Memory B cell (primary cell): ENCODE measurements around the gene MCAT.

Experiments
- ATAC-seq: fragments of 150-1000 bp; cut with Tn5 transposase; 2 replicates; pipeline ENCODE4 v1.10.0; 2021; ENCODE audit warnings: low read depth, mild to moderate bottlenecking, moderate library complexity
- DNase-seq, 2 donors: peaks; one replicate each; pipeline ENCODE4 v3.0.0; 2022; ENCODE audit warnings: low spot score in 2 of 2
- H3K27ac Mint-ChIP-seq: one replicate; pipeline ENCODE4 v1.8.0; 2022; ENCODE audit warnings: mild to moderate bottlenecking, moderate library complexity, mixed read lengths
- H3K27me3 Mint-ChIP-seq: one replicate; pipeline ENCODE4 v1.8.0; 2022; ENCODE audit warnings: mixed read lengths
- H3K36me3 Mint-ChIP-seq: one replicate; pipeline ENCODE4 v1.8.0; 2022; ENCODE audit warnings: mild to moderate bottlenecking, mixed read lengths
- H3K4me1 Mint-ChIP-seq: one replicate; pipeline ENCODE4 v1.8.0; 2022; ENCODE audit warnings: mixed read lengths
- H3K4me3 Mint-ChIP-seq: one replicate; pipeline ENCODE4 v1.8.0; 2022; ENCODE audit warnings: mild to moderate bottlenecking, moderate library complexity, mixed read lengths
- H3K9me3 Mint-ChIP-seq: one replicate; pipeline ENCODE4 v1.8.0; 2022; ENCODE audit warnings: mixed read lengths

MCAT gene

GRCh38 chr22:43131773-43132501 is 11.3 kb downstream of the MCAT start:
- no peak for DNase-seq

GRCh38 chr22:43129426-43130425 is 13.5 kb downstream of the MCAT start:
- ATAC-seq: no peak
- H3K27me3 Mint-ChIP-seq: peaks cover 6% of the 10 kb centered on the region
- no peak overlapping the region for H3K4me3 Mint-ChIP-seq
- H3K4me1 Mint-ChIP-seq: peaks cover 6% of the 10 kb centered on the region
- peaks cover 4% of the 10 kb centered on the region for H3K36me3 Mint-ChIP-seq
- no peak for DNase-seq
- H3K27ac Mint-ChIP-seq: no peak overlapping the region
- H3K9me3 Mint-ChIP-seq: no peaks in the 10 kb centered on the region

More at GRCh38 chr22:43131773-43132501, 11.3 kb downstream of the MCAT start:
- Mint-ChIP-seq H3K4me1 (peaks cover 11% of the 10 kb centered on the region), H3K4me3 (no peak overlapping the region), H3K9me3 (no peaks in the 10 kb centered on the region), H3K36me3 (peaks cover 8% of the 10 kb centered on the region), H3K27ac (no peak overlapping the region), H3K27me3 (peaks cover 6% of the 10 kb centered on the region)
- no peak for ATAC-seq

- H3K27ac Mint-ChIP-seq: peak overlapping the region; percentile 28
- H3K36me3 Mint-ChIP-seq: peaks cover 4% of the 10 kb centered on the region
- ATAC-seq: peak; percentile 84
- H3K9me3 Mint-ChIP-seq: no peaks in the 10 kb centered on the region
- H3K27me3 Mint-ChIP-seq: peaks cover 6% of the 10 kb centered on the region
- H3K4me3 Mint-ChIP-seq: no peak overlapping the region
- peaks cover 8% of the 10 kb centered on the region for H3K4me1 Mint-ChIP-seq
- peak in 1 of 2 donors; percentile 39 for DNase-seq
Observed at GRCh38 chr22:43128928-43129424, 14.2 kb downstream of the MCAT start.

GRCh38 chr22:43128116-43128515 is 15.1 kb downstream of the MCAT start:
- DNase-seq (no peak), ATAC-seq (no peak)
- Mint-ChIP-seq H3K9me3 (no peaks in the 10 kb centered on the region), H3K27ac (no peak overlapping the region), H3K27me3 (peaks cover 6% of the 10 kb centered on the region), H3K4me1 (peaks cover 8% of the 10 kb centered on the region), H3K36me3 (peaks cover 3% of the 10 kb centered on the region), H3K4me3 (no peak overlapping the region)

GRCh38 chr22:43127166-43127908 is 15.9 kb downstream of the MCAT start:
- Mint-ChIP-seq H3K4me3 (no peak overlapping the region), H3K27me3 (peaks cover 8% of the 10 kb centered on the region), H3K36me3 (peaks cover 3% of the 10 kb centered on the region), H3K4me1 (peaks cover 15% of the 10 kb centered on the region), H3K9me3 (no peaks in the 10 kb centered on the region), H3K27ac (no peak overlapping the region)
- DNase-seq: no peak
- no peak for ATAC-seq

- no peaks in the 10 kb centered on the region for H3K9me3 Mint-ChIP-seq
- H3K4me1 Mint-ChIP-seq: peaks cover 21% of the 10 kb centered on the region
- H3K27me3 Mint-ChIP-seq: peaks cover 8% of the 10 kb centered on the region
- no peaks in the 10 kb centered on the region for H3K36me3 Mint-ChIP-seq
- no peak for ATAC-seq
- H3K27ac Mint-ChIP-seq: no peak overlapping the region
- no peak overlapping the region for H3K4me3 Mint-ChIP-seq
- no peak for DNase-seq
Observed at GRCh38 chr22:43126501-43127165, 16.6 kb downstream of the MCAT start.

- H3K27ac Mint-ChIP-seq: no peak overlapping the region
- ATAC-seq (peak; percentile 64), DNase-seq (peak; percentile 43 to 46)
- no peaks in the 10 kb centered on the region for H3K36me3 Mint-ChIP-seq
- peaks cover 44% of the 10 kb centered on the region for H3K4me1 Mint-ChIP-seq
- H3K4me3 Mint-ChIP-seq: peak overlapping the region; percentile 59
- no peaks in the 10 kb centered on the region for H3K9me3 Mint-ChIP-seq
- peaks cover 17% of the 10 kb centered on the region for H3K27me3 Mint-ChIP-seq
Observed at GRCh38 chr22:43118953-43119458, 24.2 kb downstream of the MCAT start.

- H3K36me3 Mint-ChIP-seq: no peaks in the 10 kb centered on the region
- H3K4me3 Mint-ChIP-seq: peak overlapping the region; percentile 59
- peaks cover 44% of the 10 kb centered on the region for H3K4me1 Mint-ChIP-seq
- no peak overlapping the region for H3K27ac Mint-ChIP-seq
- no peak for DNase-seq
- H3K27me3 Mint-ChIP-seq: peaks cover 22% of the 10 kb centered on the region
- ATAC-seq: no peak
- no peaks in the 10 kb centered on the region for H3K9me3 Mint-ChIP-seq
Observed at GRCh38 chr22:43118024-43118849, 25.0 kb downstream of the MCAT start.

GRCh38 chr22:43116932-43117331 is 26.3 kb downstream of the MCAT start:
- Mint-ChIP-seq H3K27me3 (peaks cover 26% of the 10 kb centered on the region), H3K4me1 (peaks cover 36% of the 10 kb centered on the region), H3K27ac (no peak overlapping the region), H3K4me3 (no peak overlapping the region), H3K9me3 (no peaks in the 10 kb centered on the region), H3K36me3 (no peaks in the 10 kb centered on the region)
- DNase-seq (no peak), ATAC-seq (no peak)

- Mint-ChIP-seq H3K27me3 (peaks cover 25% of the 10 kb centered on the region), H3K4me3 (no peak overlapping the region), H3K27ac (no peak overlapping the region), H3K36me3 (no peaks in the 10 kb centered on the region), H3K9me3 (no peaks in the 10 kb centered on the region), H3K4me1 (peaks cover 32% of the 10 kb centered on the region)
- no peak for DNase-seq
- ATAC-seq: no peak
Observed at GRCh38 chr22:43114958-43115357, 28.2 kb downstream of the MCAT start.

GRCh38 chr22:43113526-43114251 is 29.5 kb downstream of the MCAT start:
- Mint-ChIP-seq H3K4me3 (no peak overlapping the region), H3K27me3 (peaks cover 25% of the 10 kb centered on the region)
- ATAC-seq: no peak

More at GRCh38 chr22:43113526-43114251, 29.5 kb downstream of the MCAT start:
- no peaks in the 10 kb centered on the region for H3K9me3 Mint-ChIP-seq
- no peaks in the 10 kb centered on the region for H3K36me3 Mint-ChIP-seq
- DNase-seq: no peak
- no peak overlapping the region for H3K27ac Mint-ChIP-seq
- H3K4me1 Mint-ChIP-seq: peaks cover 25% of the 10 kb centered on the region
